Peyer's patch (tissue), 4 donors: ENCODE measurements around the gene OSBPL3. TPM values are rescaled to one million over a fixed set of nuclear protein-coding genes. Genes with fewer than 3 reads are reported as not detected.

ENCODE experiments used
- DNase-seq, 3 donors: peaks; one replicate each; pipeline ENCODE4 v3.0.0-alpha.2; 2017 to 2019
- H3K27ac ChIP-seq, 4 donors: fragments of 200-600 bp; sonication (generic); one replicate each; pipeline ENCODE4 v1.5.1; 2016 to 2019
- H3K27me3 ChIP-seq, 2 donors: fragments of 200-600 bp; sonication (generic); one replicate each; pipeline ENCODE4 v1.5.1; 2019
- H3K36me3 ChIP-seq, 3 donors: fragments of 200-600 bp; sonication (generic); one replicate each; pipeline ENCODE4 v1.5.1; 2016 to 2019
- H3K4me1 ChIP-seq, 4 donors: fragments of 200-600 bp; sonication (generic); one replicate each; pipeline ENCODE4 v1.5.1; 2016 to 2019
- H3K4me3 ChIP-seq, 4 donors: fragments of 200-600 bp; sonication (generic); 1 replicate in 3 of 4; 2 replicates in 1 of 4; pipeline ENCODE4 v1.5.1; 2016 to 2019; ENCODE audit warnings: mild to moderate bottlenecking in 1 of 4
- H3K9me3 ChIP-seq, 4 donors: fragments of 200-600 bp; sonication (generic); one replicate each; pipeline ENCODE4 v1.5.1; 2016 to 2019; ENCODE audit warnings: mild to moderate bottlenecking in 1 of 4
- CTCF ChIP-seq, 6 experiments: fragments of 450-650 bp in 4 of 6; fragments of 200-600 bp in 2 of 6; sonication (generic) in 1 of 6; IDR thresholded peaks; one replicate each; pipeline ENCODE4 v1.5.1; 2017 to 2019; ENCODE audit warnings: antibody characterized with exemption in 6 of 6, mild to moderate bottlenecking in 3 of 6, moderate library complexity in 1 of 6
- POLR2A ChIP-seq, 2 donors: fragments of 450-650 bp; IDR thresholded peaks; one replicate each; pipeline ENCODE4 v1.5.1; 2017; ENCODE audit warnings: antibody characterized with exemption in 2 of 2, mild to moderate bottlenecking in 2 of 2, moderate library complexity in 2 of 2
- total RNA-seq, 4 donors: library from RNA; depleted of rRNA; stranded (reverse); fragments of >200 nt; gene quantifications; one replicate each; pipeline ENCODE4 v1.1.0, GENCODE V29; 2016

The OSBPL3 gene
- total RNA-seq, 4 donors from 2014 or later = 20.1 to 67.7 (median 22.2) TPM

DNA sequence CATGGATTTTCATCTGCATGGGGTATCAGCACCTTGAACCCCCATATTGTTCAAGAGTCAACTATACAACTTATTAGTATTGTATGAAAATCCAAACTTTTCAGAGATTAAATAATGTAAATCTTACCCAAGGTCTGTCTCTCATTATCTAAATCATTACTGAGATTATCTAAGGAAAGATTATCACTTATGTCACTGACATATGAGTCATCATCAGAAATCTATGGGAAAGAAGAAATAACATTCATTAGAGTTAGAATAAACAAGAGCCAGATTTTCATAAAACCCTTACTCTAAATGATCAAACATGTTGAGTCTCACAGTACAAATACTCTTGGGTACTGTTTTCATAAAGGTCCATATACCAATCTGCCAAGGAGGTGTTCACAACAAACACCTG lies 139.4 kb downstream of the OSBPL3 start:
- no peak for DNase-seq
- no peak overlapping the region for H3K27ac ChIP-seq
- H3K4me1 ChIP-seq = peaks cover 0 to 15% (median 4%) of the 10 kb centered on the region in 4 donors
- H3K4me3 ChIP-seq = no peak overlapping the region
- H3K36me3 ChIP-seq = no peaks in the 10 kb centered on the region
- no peak for TF ChIP-seq CTCF (IDR thresholded peaks at IDR 0.05)
- no peak for TF ChIP-seq POLR2A (IDR thresholded peaks at IDR 0.05)
- H3K9me3 ChIP-seq = no peaks in the 10 kb centered on the region
- H3K27me3 ChIP-seq = no peaks in the 10 kb centered on the region

DNA sequence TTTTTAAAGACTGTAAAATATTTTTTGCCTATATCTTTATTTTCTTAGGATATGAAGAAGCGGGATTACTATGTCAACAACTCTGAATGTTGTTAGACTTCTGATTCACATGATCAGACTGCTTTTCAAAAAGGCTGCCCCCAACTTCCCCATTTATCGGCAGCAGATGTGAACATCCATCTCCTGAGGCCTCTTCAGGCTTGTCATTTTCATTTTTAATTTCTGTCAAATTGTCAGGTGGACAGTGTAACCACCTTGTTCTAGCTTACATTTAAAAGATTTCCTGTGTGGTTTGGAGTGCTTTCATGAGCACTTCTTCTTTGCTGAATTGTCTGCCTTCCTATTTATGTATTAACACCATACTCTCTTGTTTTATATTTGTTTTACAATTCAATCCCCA lies 143.9 kb downstream of the OSBPL3 start:
- peak overlapping the region in 2 of 4 donors; percentile 63 to 82 for H3K27ac ChIP-seq
- TF ChIP-seq CTCF (IDR thresholded peaks at IDR 0.05) (no peak), POLR2A (IDR thresholded peaks at IDR 0.05) (no peak)
- no peaks in the 10 kb centered on the region for H3K36me3 ChIP-seq
- peaks cover 0 to 20% (median 4%) of the 10 kb centered on the region in 4 donors for H3K4me1 ChIP-seq
- H3K9me3 ChIP-seq = no peaks in the 10 kb centered on the region
- no peaks in the 10 kb centered on the region for H3K27me3 ChIP-seq
- DNase-seq = peak in 2 of 3 donors; percentile 61 to 70
- H3K4me3 ChIP-seq = no peak overlapping the region

- Histone ChIP-seq H3K27ac (peak overlapping the region in 2 of 4 donors; percentile 63 to 82), H3K4me3 (no peak overlapping the region), H3K4me1 (peaks cover 0 to 20% (median 4%) of the 10 kb centered on the region in 4 donors), H3K9me3 (no peaks in the 10 kb centered on the region), H3K36me3 (no peaks in the 10 kb centered on the region), H3K27me3 (no peaks in the 10 kb centered on the region)
- no peak for TF ChIP-seq POLR2A (IDR thresholded peaks at IDR 0.05)
- TF ChIP-seq CTCF (IDR thresholded peaks at IDR 0.05) = no peak
- no peak for DNase-seq
Measured at GRCh38 chr7:24835643-24836042, 144.3 kb downstream of the OSBPL3 start.

DNA sequence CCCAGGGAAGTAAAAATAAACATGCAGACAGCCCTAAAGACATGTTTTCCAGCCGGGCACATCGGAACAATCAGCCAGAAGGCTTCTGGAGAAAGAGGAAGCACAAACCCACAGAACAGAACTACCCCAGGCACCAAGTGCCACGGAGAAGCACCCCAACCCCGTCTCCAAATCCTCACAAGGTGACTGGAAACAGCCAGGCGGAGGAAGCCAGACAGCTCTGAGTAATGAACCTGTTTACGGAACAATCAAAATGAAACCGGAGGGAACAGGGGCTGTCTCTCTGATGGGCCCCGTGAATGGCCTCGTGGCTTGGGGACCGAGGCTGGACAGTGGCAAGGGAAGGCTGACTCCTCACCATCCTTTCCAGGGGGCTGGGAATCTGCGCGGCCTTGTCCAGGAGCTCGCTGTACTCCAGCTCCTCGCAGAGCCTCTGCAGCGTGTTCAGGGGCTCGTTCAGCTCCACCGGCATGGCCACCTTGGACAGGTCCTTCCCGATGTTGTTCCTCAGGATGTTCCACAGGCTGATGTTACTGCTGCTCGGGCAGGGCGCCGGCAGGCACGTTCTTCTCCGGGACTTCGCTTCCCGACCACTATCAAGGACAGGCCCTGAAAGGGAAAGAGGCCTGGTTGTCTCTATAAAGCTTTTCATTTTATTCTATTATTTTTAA lies 145.7 kb downstream of the OSBPL3 start:
- Histone ChIP-seq H3K27me3 (no peaks in the 10 kb centered on the region), H3K9me3 (no peaks in the 10 kb centered on the region), H3K4me3 (no peak overlapping the region), H3K4me1 (peaks cover 0 to 20% (median 10%) of the 10 kb centered on the region in 4 donors), H3K27ac (peak overlapping the region; percentile 20 to 82 (median 59)), H3K36me3 (no peaks in the 10 kb centered on the region)
- peak in 2 of 3 donors; percentile 67 to 80 for DNase-seq
- TF ChIP-seq POLR2A (IDR thresholded peaks at IDR 0.05) = no peak

DNA sequence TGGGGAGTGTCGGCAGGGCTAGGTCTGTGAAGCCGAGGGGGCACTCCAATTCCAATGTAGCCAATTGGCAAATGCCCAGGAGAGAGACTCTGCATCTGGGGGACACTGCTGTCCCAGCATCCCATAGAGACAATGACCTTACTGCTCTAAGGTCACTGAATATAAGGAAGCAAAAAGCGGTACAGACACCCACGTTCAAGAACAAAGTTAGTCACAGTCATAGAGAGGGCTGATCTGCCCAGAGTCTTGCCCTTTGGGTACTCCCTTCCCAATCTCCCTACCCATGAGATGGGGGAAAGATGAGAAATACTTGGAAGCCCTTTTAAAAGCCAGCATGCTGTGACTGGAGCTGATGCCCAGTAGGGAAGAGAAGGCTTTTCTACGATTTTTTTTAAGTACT lies 146.4 kb downstream of the OSBPL3 start:
- peak overlapping the region in 3 of 4 donors; percentile 20 to 82 (median 69) for H3K27ac ChIP-seq
- no peaks in the 10 kb centered on the region for H3K36me3 ChIP-seq
- no peaks in the 10 kb centered on the region for H3K27me3 ChIP-seq
- H3K4me3 ChIP-seq = no peak overlapping the region
- no peak for DNase-seq
- H3K4me1 ChIP-seq = peaks cover 0 to 27% (median 10%) of the 10 kb centered on the region in 4 donors
- H3K9me3 ChIP-seq = no peaks in the 10 kb centered on the region
- TF ChIP-seq POLR2A (IDR thresholded peaks at IDR 0.05) (no peak), CTCF (IDR thresholded peaks at IDR 0.05) (no peak)

- H3K27me3 ChIP-seq = no peaks in the 10 kb centered on the region
- no peak overlapping the region for H3K4me3 ChIP-seq
- no peaks in the 10 kb centered on the region for H3K9me3 ChIP-seq
- no peak overlapping the region for H3K27ac ChIP-seq
- H3K36me3 ChIP-seq = no peaks in the 10 kb centered on the region
- H3K4me1 ChIP-seq = peaks cover 0 to 26% (median 8%) of the 10 kb centered on the region in 4 donors
- no peak for DNase-seq
- TF ChIP-seq CTCF (IDR thresholded peaks at IDR 0.05) (no peak), POLR2A (IDR thresholded peaks at IDR 0.05) (no peak)
Measured at GRCh38 chr7:24831240-24831639, 148.7 kb downstream of the OSBPL3 start.
